Cortex of kidney (tissue), 1 donor: ENCODE results near the gene IL1RL1.

Experiments
- DNase-seq: peaks from one replicate; lab custom pipeline; 2025; lab: John Stamatoyannopoulos, UW

Gene IL1RL1

DNA sequence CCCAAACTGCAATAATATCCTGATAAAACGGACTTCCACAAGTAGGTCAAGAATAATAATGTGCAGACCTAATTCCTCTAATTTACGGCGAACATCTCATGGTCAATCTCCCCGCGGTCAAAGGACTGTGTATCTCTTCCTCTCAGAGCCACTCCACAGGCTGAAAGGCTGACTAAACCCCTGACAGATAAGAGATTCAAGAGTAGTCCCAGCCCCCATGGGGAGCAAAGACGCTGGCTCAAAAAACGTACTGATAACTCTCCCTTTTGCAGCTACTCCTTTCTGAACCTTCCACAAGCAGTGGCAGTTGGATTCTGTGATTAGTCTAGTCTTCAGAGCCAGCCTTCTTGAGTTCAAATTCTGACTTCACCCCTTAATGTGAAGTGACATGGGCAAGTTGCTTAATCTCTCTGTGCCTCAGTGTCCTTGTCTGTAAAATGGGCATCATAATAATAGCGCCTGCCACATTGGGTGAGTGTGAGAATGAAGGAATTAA lies 24.6 kb downstream of the IL1RL1 start:
- DNase-seq: no peak

DNA sequence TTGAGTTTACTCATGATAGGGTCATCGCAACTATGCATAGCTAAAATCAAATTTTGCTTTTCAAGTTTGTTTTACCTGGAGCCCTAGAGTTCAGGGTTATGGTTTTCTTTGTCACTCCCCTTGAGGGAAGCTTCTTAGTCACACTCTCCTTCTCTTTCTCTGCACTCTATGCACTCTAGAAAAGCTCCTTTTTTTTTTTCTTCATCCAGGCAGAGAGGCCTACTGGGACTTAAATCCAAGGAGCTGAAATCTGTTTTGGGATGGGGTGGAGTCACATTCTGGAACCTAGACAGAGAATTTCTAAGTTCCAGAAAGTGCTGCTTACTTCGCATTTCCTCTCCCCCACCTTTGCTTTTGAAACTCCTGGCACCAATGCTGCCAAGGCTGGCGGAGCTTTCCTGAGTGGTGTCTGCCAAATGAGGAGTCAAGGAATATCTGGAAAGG lies 25.2 kb downstream of the IL1RL1 start:
- no peak for DNase-seq

DNA sequence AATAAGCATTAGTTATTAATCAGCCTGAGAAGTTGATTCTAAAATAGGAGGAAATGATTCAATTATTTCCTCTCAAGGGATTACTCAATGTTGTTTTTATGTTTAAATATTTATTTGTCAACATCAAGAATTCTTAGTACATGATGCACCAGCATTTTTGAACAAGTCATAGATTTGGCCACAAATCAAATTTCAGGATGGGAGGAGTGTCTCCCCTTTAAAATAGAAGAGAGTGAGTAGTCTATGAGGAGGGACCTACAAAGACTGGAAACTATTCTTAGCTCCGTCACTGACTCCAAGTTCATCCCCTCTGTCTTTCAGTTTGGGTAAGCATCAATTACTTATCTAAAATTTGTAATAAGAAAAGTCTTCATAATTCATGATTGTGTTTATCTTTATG lies 25.6 kb downstream of the IL1RL1 start:
- no peak for DNase-seq

DNA sequence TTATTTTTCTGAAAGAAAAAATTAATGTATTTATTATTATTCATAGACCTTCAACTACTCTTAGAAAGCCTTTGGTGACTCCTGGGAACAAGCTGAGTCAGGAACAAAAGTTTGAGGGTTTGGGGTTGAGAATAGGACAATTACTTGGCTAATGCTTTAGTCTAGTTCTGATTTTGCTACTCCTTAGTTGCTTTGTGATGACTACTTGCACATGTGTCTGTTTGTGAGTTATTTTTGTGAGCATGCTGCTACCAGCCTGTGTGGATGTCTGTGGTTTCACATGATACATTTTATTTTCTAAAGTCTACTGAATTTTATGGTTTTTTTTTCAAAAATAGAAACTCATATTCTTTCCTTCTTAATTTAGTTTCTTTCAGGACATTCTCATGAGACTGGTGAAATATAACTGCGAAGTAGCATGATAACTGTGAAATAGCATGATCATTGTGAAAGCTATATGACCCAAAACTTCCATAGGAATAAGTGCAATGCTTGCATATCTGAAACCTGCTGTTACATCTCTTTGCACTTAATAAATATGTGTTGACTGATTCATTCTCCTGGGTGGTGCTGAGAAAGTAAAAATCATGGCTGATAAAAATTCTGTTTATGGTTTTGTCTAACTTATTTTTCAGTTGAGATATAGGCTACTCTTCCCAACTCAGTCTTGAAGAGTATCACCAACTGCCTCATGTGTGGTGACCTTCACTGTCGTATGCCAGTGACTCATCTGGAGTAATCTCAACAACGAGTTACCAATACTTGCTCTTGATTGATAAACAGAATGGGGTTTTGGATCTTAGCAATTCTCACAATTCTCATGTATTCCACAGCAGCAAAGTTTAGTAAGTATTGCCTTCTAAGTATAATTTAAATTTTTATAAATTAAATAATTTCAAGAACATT lies 26.4 kb downstream of the IL1RL1 start:
- no peak for DNase-seq

DNA sequence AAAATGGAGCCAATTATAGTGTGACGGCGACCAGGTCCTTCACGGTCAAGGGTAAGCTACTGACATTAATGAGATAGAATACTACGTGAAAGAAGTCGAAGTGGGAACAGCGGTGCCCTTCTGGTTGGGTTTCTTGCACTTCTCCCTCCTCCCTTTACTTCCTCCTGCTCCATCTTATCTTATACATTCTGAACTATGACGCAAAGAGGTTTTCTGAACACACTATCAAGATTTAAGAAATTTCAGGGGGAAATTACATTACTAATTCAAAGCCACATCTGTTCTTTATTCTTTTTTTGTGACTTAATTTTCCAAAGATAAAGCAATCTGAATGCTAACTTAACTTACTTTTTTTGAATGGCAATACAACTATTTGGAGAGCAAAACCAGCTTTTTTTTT lies 29.4 kb downstream of the IL1RL1 start:
- DNase-seq: no peak

DNA sequence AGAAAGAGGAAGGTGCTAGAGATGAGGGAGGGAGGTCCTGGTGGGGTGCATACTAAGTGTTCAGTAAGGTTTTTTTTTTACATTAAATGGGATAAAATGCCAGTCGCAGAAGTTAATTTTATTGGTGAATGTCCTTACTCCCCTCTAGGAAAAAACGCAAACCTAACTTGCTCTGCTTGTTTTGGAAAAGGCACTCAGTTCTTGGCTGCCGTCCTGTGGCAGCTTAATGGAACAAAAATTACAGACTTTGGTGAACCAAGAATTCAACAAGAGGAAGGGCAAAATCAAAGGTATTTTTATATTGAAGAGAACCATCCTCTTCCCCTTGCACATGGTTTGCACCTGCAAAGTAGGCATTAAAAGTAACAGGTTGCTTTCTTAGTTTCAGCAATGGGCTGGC lies 31.5 kb downstream of the IL1RL1 start:
- no peak for DNase-seq

DNA sequence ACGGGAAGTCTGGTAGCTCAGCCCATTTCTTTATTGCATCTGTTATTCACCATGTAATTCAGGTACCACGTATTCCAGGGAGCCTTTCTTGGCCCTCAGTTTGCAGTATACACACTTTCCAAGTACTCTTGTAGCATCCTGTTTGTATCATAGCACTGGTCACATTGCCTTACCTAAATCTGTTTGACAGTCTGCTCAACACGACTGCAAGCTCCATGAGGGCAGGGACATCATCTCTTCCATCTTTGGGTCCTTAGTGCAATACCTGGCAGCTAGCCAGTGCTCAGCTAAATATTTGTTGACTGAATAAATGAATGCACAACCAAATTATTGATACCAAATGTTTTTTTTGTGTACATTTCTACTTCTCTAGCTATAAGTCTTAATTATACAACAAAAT lies 33.0 kb downstream of the IL1RL1 start:
- no peak for DNase-seq

DNA sequence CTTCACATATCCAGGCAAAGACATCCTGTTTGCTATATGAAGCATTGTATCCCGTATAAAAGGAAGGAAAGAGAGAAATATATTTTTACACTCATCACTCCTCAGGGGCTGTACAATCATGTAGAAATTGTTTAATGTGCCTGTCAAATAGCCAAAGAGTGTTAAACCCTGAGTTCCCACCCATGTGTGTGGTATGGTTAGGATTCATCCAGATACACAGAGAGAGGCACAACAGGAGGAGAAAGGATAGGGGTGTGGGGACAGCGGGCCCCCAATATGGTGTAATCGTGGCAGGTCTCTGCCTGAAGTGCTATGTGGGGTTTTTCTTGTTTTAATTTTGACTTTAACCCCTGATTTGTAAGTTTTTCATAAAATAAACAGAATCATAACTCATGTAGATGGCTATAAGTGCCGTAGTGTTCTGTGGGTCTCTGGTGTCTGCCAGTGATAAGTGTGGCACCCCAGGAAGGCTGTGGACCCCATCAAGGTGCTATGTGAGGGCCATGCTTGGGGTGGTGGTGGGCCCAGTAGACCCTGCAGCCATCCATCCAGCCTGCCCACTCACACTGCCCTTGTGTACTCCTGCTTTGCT lies 34.1 kb downstream of the IL1RL1 start:
- no peak for DNase-seq

DNA sequence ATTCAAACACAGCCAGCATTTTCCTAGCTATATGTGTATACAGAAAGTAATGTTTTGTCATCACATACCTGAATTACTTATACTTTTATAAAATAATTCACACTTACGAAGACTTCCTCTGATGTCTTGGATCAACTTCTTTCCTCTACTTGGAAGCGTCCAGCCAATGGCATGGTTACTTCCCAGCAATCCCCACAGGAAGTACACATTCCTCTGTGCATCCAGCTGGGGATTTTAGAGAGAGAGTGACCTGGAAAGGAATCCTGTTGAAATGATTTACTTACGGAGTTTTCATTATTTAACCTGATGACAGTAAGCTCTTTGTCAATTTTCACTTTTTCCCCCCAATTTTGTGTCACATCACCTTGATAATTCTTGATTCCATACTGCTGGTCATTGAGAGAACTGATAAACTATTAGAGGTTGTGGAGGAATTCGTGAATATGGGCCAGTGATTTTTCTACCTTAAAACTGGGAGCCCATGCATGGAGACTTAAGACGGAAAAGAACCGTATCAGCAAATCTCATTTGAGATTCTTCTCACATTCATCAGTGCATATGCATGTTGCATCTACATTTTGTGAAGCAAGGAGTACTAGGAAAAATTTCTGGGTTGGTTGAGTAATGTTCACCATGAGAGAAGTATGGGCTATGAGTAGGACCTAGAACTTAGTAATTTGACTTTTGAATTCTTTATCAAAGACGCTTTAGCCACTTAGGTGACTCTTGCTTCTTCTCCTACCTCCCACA lies 35.2 kb downstream of the IL1RL1 start:
- DNase-seq: no peak

DNA sequence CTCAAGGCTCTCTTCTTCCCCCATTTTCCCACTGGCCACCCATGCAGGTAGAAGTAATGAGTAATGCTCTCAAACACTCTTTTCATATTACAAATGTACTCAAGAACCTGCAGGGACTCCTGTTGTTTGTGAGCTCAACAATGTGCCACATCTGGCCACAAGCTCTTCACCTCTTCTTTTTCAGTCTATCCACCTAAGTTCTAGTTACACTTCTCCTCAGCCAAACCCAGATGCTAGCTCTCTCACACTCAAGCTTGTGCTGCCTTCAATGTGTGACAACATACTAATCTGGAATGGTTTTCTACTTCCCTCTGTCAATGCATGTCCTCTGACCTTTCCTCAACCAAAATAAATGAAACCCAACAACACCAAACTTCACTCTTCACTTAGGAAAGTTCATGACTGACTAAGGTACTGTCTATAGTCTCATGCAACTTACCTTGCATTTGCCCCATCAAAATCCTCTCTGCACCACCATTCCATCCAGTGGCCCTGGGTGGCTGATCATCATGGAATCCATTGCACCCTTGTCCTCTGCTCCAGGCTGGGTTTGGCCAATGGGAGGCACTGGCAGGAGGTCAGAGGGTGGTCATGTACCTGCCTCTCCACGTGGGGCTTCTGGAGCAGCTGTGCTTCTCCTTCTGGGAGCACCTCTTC lies 38.9 kb downstream of the IL1RL1 start:
- no peak for DNase-seq

DNA sequence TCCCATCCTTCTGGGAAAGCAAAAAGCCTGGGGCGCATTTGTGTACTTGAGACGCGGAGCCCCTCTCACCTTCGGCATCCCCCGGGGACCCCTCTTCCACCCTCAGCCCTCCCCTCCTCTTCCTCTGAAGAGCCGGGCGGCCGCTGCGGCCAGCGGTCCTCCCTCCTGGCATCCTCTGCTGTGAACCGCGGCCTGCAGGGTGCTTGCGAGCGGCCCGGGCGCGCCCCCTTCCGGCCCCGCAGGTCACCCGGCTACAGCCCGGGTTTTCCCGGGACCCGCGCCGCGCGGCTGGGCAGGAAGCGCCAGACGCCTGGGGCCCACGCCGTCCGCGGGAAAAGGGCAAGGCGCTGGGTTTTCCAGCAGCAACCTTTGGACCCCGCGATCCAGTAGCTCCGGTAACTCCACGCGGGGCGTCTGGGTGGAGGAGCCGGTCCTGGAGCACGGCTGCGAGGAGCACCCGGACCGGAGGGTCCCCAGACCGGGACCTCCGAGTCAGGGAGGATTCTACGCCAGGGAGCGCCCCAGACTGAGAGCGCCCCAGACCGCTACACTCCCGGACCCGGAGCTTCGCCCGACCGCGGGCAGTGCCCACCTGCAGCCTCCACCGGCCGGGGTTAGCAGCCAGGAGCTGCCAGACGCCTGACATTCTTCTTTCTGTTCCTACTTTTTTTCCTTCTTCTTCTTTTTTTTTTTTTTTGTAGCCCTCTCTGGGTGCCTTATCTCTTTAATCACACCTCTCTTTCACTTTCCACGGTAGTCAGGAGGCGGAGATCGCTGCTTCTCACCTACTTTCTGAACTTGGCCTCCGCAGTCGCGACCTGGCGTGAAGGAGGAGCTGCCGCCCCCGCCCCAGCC lies 44.4 kb downstream of the IL1RL1 start, which contains the start of gene IL18R1:
Gene IL18R1 (plus strand): TSS at position 271 of the 855 bp plus-strand sequence. CDS start 6,865 bp downstream, outside the sequence.
- peak; percentile 11 for DNase-seq

DNA sequence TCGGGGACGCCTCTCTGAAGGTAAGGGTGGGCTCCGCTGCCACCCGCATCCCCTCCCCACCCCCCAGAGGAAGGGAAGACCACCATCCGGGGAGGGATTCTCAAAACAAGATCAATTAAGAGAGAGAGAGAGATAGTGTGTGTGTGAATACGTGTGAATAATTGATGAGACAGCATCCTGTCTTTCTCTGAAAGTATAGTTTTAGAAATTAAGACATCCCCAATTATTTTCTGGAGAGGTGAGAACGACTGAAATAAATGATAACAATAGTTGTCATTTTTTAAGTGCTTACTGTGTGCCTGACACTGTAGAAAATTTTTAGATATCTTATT lies 45.0 kb downstream of the IL1RL1 start:
- DNase-seq: no peak

DNA sequence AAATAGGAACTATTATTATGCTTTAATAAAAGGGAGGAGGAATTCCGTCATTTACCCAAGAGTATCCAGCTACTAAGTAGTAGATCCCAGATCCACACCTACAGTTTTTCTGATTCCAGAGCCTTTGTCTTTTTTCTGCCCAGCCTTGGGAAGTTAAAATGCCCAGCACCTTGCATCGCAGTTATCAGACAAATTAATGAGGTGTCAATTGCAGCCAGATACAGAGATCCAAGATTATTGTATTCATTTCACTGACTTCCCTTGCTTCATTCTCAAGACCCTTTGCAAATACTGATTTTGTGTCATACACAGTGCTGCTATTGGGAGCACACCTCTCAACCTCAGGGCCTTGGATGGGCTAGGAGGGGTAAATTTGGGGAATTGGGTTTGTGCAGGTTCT lies 45.4 kb downstream of the IL1RL1 start:
- DNase-seq: no peak

DNA sequence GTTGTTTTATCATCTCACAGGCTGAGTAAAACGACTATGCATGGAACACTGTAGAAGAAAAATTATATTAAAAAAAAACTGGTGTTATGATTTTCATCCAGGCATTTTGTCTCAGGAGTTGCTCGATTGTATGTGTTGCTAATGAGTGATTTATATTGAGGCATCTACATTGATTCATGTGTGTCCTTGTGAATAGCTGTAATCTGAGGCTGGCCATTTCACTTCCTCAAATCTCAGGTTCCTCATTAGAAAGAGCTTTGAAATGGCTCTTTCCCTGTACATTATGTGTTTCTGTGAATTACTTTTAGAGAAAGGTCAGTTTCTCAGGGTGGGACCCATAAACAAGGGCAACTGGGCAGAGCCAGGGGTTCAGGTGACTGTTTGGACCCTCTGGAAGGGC lies 46.6 kb downstream of the IL1RL1 start:
- no peak for DNase-seq

DNA sequence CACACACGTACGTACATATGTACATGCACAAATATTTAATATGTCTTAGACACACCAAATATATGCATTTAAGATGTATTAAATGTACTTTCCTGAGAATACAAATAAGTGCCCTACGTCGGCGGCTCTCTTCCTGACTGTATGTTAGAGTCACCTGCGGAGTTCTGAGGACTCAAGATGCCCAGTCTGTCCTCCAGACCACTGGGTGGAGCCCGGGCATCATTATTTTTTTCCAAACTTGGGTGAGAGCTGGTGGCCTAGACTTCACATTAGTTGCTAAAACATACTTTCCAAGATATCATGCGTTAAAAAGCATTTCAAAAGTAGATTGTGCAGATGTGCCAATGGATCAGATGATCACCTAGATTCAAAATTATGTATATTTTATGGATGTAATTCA lies 47.1 kb downstream of the IL1RL1 start:
- DNase-seq: no peak

DNA sequence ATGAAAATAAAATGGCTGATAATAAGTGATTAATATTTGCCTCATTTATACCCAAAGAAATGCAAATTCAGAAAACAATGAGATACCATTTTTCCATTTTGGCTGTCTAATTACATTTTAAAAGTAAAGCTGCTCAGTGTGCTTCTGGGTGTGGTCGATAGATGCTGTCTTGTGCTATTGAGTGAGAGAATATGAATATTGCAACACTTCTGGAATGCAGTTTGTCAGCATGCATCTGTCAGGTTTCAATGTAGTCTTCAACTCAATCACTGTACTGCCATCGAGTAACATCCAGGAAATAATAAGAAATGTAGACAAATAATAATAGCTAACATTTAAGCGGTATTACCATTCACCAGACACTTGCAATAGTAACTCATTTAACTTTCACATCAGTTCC lies 48.2 kb downstream of the IL1RL1 start:
- DNase-seq: no peak

DNA sequence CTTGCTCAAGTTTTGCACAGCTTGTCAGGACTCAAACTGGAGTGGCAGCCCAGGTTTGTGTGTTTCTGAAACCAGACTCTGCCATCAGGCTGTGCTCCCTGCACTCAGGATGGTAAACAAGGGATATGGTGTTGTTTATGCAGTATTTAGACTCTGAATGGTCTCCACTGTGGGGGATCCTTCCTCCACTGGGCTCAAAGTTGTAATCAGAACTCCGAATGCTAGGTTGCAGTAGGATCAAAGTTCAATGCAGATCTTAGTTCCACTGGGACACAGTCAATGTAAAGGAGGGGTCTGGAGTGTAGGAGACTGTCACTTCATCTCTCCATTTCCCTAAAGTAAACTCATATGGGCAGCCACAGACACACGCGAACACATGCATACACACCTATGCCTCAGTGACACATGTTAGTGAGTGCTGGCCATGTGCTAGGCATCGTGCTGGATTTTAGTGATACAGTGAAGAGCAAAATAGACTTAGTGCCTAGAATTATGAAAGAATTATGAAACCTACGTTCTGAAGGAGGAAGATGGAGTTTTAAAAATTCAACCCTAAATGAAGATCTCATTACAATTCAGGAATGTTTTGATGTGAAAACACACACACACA lies 50.4 kb downstream of the IL1RL1 start:
- no peak for DNase-seq

DNA sequence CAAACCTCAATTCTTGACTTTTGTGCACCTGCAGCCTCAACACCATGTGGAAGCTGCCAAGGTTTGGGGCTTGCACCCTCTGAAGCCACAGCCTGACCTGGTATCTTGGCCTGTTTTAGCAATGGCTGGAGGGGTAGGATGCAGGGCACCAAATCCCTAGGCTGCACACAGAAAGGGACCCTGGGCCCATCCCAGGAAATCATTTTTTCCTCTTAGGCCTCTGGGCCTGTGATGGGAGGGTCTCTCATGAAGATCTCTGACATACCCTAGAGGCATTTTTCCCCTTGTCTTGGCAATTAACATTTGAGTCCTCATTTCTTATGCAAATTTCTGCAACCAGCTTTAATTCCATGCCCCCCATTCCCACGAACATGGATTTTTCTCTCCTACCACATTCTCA lies 54.4 kb downstream of the IL1RL1 start:
- no peak for DNase-seq

DNA sequence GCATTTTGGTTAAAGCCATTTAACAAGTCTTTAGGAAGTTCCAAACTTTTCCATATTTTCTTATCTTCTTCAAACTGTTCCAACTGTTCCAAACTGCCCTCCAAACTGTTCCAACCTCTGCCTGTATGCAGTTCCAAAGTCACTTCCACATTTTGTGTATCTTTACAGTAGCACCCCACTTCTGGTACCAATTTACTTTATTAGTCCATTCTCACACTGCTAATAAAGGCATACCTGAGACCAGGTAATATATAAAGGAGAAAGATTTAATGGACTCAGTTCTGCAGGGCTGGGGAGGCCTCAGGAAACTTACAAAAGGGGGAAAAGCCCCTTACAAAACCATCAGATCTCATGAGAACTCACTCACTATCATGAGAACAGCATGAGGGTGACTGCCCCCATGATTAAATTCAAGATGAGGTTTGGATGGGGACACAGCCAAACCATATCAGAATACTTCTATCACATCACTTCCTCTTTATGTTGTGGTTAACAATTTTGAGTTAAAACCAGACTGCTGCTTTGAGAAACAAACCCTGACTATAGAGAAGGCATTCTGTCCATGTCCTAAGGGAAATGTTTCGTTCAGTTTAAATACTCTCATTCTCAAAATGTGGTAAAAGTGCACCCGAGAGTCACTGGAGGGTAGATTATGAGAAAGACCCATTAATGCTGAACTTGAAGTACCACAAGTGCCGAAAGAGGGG lies 55.2 kb downstream of the IL1RL1 start:
- no peak for DNase-seq

DNA sequence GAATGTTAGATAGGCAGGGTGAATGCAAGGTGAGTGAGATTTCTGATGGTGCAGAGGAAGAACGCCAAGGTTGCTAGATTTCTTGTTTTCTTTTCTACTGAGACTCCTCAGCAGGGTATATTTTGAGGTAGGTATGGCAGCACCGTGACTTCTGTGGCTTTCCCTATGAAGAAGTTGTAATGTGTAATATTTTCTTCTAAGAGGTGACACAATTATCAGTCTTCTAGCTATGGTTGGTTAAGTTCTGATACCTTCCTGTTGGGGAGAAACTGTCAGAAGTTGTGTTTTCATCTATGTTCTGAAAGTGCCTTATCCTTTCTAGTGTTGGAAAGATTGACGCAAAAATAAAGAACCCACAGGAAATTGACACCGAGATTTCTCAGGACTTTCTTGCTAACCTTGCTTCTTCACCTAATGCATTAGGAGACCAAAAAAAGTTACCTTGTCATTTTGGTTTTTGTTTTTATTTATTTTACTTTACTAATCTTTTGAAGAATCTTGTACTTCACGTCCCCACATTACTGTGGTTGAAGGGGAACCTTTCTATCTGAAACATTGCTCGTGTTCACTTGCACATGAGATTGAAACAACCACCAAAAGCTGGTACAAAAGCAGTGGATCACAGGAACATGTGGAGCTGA lies 56.1 kb downstream of the IL1RL1 start:
- no peak for DNase-seq
